NCI-H2196 (cell line): ENCODE data around the gene SRSF5.

ENCODE experiments used
- DNase-seq: peaks from one replicate; lab custom pipeline; 2025; ENCODE audit not compliant: unreplicated experiment; lab: John Stamatoyannopoulos, UW

SRSF5 gene

DNA sequence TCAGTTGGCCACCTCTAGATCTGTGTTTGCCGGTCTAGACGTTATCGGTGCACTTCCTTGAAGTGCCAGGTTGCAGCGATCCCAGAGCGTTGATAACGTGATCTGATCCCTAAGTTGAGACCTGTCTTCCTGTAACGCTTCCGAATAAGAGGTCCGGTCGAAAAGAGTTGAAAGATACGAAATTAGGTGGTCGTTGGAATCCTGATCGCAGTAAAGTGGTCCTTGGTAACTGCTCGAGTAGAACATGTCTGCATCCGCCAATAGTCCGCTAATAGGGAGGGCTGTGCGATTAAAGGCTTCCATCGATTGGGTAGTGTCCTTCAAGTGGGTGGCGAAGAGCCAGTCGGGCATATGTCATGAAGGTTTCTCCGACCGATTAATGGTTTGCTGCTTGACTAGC is 2.7 kb downstream of the SRSF5 start:
- no peak for DNase-seq

DNA sequence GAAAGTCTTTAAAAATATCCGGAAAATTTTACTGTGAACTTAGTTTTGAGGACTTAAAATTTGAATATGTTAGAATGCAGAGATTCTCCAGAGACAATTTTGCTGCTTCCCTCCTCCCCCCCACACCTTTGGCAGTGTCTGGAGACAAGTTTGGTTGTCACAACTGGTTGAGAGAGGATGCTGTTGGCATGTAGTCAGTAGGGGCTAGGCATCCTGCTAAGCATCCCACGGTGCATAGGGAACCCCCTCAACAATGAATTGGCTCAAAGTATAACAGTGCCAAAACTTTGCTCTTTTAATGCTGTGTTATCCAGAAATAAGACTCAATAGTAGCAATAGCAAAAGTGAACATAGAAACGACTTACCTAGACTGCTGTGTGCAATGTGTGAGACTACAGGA is 3.6 kb downstream of the SRSF5 start:
- DNase-seq, result no peak

DNA sequence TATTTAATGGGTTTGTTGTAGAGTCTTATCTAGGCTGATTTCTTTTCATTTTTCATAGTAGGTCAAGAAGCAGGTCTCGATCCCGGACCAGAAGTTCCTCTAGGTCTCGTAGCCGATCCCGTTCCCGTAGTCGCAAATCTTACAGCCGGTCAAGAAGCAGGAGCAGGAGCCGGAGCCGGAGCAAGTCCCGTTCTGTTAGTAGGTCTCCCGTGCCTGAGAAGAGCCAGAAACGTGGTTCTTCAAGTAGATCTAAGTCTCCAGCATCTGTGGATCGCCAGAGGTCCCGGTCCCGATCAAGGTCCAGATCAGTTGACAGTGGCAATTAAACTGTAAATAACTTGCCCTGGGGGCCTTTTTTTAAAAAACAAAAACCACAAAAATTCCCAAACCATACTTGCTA is 4.2 kb downstream of the SRSF5 start:
- no peak for DNase-seq

DNA sequence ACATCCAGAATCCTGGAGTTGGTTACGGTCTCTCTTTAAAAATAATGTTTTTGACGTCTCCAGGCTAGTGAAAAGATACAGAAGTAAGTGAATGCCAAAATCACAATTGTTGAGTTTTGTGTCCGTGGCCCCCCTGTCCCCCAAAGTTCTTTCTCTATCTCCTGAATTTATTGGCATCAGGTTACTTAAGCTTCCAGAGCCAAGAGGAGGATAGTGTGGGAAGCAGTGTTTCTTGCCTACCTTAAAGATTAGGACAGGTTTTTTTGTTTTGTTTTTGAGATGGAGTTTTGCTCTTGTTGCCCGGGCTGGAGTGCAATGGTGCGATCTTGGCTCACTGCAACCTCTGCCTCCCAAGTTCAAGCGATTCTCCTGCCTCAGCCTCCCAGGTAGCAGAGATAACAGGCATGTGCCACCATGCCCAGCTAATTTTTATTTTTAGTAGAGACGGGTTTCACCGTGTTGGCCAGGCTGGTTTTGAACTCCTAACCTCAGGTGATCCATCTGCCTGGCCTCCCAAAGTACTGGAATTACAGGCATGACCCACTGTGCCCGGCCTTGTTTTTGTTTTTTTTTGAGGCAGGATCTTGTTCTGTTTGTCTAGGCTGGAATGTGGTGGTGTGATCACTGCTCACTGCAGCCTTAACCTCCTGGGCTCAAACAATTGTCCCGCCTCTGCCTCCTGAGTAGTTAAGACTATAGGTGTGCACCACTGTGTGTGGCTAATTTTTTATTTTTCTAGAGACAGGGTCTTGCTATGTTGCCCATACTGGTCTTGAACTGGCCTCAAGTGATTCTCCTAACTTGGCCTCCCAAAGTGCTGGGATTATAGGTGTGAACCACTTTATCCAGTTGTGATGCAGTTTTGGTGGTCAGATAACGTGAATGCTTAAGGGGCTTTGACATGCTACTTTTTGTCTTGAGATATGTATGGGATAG is 5.4 kb downstream of the SRSF5 start:
- no peak for DNase-seq

DNA sequence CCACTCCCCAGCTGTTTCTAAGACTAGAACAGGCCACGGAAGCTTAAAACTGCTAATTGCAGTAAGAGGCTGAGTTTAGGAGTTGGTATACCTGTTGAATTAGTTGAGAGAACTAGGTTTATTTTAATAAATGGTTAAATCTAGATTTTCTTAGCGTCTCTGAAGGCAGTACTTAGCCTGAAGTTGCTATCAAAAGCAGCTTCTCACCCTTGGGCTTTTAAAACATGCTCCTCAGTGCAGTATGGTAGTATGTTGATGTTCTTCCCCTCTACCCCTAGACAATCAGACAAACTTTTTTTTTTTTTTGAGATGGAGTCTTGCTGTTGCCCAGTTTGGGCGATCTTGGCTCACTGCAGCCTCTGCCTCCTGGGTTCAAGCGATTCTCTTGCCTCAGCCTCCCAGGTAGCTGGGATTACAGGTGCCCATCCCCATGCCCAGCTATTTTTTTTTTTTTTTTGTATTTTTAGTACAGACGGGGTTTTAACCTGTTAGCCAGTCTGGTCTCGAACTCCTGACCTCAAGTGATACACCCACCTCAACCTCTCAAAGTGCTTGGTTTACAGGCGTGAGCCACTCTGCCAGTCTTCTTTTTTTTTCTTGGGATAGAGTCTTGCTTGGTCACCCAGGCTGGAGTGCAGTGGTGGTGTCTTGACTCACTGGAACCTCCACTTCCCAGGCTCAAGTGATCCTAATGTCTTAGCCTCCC is 6.8 kb downstream of the SRSF5 start:
- no peak for DNase-seq

DNA sequence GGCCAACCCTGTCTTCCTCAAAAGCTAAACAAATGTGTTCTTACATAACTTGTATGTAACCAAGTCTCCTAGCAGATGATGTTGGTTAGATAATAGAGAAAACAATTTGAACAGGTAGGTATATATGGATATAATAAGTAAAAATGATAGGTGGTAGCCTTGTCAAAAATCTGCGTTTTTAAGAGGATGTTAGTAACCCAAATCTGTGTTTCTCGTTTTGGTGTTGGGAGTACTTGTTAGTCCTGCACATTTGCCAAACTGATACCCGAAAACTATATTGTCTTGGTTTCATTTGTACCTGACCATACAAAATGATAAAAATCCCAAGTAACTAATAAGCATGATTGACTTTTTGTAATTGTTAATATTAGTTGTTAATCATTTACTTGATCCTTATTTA is 8.1 kb downstream of the SRSF5 start:
- no peak for DNase-seq

DNA sequence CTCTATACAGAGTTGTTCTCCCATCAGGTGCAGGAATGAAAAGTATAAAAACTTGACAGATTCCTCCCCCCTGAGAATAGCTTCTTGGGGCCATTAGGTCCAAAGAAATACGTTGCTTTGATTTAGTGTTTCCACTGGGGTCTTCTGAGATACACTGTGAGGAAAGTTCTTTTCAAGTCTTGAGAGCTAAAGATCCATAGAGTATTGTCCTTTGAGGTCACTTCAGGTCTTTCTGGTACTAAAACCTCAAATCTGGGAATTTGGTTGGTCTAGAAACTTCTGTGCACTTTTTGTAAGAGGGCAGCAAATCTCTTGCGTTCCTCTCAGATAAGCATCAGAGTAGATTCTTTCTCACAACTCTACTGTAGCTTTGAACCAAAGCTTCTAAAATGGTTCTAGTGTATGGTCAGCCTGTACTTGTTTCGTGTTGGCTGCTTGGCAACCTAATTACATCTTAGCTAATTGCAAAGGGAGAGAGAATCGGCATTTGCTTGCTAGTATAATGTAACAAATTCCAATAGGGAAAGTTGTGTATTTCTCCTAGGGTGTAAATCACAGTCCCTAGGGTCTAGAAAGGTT is 10.0 kb downstream of the SRSF5 start:
- no peak for DNase-seq

DNA sequence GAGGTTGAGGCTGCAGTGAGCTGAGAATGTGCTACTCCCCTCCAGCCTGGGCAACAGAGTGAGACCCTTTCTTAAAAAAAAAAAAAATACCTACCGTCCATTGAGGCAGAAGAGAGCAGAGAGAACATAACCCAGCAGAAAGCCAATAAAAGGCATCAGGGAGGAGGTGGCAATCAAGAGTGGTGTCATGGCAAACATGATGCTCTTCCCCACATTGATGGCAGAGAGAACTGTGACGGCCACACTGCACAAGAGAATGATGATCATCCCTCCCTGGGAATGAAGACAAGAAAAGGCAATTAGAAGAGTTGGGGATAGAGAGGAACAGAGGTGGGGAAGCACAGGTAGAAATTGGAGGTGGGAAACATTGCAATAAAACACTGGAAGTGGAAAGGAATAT is 12.1 kb downstream of the SRSF5 start:
- no peak for DNase-seq

DNA sequence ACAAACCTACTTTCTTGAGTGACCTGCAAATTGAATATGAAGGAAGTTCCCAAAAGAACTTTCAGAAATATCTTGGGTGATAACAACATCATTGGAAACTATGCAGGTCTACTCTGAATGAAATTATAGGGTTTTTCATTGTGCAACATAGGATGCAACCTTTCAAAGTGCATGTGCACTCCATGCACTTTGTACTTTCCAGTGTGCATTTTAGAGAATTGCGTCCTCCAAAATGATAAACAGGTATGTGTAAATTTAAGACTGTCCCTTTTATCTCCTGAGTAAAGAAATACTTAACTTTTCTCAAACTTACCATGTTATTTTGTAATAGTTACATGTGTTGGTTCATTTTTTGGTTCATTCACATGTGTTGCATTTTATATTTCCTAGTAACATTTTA is 13.2 kb downstream of the SRSF5 start:
- no peak for DNase-seq

DNA sequence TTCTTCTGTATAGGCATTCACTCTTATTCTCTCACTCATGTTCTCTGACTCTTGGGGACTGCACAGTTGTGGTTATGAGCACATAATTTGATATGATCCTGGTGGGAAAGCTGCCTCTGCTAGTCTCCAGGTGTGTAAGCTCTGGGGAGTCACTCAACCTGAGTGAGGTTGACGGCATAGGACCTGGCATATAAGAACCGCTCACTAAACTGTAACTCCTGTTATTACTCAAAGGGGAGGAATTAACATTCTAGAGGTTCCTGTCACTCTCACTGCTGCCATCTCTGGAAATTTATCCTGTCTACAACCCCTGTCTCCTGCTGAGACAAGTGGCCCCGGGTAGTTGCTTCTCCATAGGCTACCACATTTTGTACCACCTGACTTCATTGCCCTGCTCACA is 14.0 kb downstream of the SRSF5 start:
- no peak for DNase-seq

DNA sequence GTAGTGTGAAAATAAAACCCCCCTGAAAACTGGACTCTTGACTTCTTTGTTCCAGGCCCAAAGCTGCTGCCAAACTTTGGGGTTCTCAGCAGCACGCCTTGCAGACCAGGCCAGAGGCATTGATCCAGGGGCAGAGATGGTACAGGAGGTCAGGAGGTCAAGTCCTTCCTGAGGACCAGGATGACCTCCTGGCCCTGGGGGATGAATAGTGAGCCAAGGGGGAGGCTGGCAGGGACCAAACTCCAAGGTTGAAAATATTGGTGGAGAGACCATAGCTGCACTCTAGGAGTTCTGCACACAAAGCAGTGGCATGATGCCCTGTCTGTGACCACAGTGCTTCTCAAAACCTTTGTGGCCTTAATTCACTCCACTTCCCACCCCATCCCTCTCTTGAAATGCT is 18.0 kb downstream of the SRSF5 start:
- no peak for DNase-seq

DNA sequence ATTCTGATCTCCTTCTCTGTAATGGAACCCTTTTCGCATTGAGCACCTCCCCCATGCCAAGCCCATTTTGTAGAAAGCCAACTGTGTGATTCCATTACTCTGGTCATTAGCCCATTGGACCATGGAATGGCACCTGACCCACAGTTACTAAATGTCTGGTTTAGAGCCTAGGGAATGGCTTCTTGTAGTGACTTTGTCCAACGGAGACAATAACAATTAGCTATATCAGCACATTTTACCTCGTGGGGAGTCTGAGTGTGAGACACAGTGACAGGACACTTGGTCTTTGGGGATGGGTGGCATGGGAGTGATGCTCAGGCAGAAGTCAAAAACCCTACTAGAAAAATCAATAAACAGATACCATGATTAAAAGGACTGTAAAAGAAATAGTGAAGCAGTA is 19.7 kb downstream of the SRSF5 start:
- DNase-seq, result no peak

DNA sequence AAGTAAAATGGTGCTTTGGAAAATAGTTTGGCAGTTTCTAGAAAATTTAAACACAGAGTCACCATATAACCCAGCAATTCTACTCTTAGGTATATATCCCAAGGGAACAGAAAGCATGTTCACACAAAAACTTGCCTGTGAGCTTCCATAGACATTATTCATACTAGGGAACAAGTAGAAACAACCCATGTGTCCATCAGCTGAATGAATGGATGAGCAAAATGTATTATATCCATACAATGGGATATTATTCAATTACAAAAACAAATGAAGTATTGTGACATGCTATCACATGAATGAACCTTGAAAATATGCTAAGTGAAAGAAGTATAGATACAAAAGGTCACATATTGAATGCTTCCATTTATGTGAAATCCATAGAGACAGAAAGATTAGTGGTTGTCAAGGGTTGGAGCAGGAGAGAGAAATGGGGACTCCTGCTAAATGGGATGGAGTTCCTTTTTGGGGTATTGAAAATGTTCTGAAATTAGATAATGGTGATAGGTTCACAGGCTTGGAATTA is 22.2 kb downstream of the SRSF5 start:
- no peak for DNase-seq

DNA sequence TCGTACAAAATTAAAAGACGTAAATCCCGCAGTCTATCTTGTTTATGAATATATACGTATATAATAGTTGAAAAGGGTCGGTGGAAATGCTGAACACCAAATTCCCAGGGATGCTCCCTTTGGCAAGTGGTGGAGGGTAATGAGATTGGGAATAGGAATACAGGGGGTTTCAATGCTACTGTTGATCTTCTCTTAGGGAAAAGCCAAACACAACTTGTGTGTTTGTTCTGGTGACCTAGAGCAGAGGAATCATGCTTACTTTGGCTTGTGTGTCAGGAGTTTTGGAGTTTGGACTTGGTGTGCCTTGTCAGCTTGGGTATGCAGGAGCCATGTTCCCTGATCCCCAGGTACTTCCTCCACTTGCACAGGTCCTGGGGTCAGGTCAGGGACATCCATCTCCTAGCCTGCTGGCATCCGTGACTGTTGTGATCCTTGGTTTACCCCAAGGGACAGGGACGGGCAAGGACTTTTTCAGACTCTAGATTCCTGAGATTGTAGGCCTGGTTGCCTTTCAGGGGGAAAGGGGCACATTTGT is 26.0 kb downstream of the SRSF5 start:
- no peak for DNase-seq

DNA sequence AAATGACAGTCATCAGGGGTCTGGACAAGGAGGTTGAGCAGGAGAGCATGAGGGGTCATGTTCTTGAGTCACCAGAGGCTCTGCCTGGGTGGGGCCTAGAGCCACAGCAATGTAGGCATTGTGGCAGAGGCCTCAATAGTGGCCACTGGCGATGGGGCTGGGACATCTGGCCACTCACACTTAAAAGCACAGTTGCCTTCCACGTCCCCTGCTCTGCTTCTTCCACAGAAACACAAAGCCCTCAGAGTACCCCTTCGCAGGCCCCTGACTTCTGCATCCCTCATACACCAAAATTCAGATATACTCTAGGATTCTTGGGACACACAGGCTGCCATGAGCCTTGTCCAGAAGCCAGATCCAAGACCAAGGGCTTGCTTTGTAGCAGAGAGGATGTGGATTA is 27.8 kb downstream of the SRSF5 start:
- DNase-seq, result no peak

DNA sequence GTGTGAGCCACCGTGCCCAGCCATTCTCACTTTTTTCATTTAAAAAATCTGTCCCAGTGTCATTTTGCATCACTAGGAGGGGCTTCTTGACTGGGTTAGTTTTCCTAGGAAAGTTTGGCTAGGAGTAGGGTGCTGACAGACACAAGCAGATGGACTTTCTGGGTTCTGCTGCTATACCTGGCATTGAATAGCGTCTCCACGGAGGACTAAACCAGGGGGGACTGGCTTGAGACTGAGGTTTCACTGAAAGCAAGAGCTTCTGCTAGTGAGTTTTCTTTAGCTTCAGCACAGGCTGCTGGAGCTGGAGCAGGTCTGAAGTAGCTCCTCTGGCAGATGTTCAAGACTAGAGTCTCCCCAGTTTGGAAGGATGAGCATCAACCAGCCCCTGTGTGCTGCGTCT is 28.7 kb downstream of the SRSF5 start:
- DNase-seq, result no peak

DNA sequence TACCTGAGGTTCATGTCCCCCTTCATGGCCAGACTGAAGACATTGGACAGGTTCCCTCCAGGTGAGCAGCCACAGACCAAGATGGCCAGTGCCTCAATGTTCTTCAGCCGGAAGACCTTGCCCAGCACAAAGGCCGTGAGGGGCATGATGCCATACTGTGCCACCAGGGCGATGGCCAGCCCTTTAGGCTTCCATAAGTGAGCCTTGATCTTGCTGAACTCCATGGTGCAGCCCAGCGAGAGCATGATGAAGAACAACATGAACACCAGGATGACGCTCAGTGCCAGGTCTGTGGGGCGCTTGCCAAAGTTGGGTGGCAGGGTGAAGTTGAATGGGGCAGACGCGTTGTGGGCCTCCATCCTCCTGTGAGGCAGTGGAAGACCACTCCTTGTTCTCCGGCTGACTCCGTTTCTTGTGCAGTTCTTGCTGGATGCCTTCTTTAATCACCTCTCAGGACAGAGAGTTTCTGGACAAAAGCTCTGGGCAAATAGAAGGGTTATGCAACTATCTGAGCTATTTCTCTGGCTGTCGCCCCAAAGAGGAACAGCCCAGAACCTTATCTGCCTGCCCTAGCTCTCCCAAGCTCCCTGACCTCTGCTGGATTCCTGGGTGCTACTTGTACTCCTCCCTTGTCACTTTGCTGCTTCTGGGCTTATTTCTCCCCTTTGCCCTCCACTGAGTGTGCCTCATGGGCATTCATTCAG is 30.0 kb downstream of the SRSF5 start, which contains the start of gene SLC10A1:
SLC10A1 (minus strand) TSS at position 445 of the 704 bp plus-strand sequence; CDS start at position 359, 86 bp downstream.
- DNase-seq, result no peak

DNA sequence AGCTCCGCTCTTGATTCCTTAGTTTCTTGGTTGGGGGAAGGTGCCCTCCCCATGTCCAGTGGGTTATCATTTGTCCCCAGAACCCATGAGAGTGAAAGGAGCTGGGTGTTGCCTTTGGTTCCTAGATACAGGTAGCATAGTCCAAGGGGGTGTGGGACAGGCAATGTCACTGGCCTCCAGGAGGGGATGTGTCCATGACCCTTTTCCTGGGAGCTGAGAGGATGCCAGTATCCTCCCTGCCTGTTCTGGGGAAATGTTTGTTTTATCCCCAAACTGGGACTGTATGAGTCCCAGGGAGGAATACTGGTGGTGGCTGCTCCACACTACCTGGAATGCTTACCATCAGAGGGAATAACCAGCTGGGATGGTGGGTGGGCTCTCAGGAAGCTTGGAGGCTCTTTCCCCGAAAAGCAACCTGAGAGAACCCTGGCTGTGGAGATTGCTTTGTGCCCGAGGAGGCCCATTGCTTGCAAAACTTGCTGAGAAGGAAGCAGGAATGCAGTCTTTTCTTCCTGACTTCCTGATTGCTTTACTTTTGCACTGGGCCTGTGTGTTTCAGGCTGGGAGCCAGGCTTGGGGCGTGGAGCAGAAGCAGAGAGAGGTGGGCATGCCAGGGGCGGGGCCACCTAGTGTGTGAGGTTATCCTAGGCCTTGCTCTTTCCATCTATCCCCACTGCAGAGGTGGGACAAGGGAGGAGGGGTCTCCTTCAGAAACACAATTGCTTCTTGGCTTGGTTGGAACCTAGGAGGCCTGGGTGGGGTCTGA is 30.8 kb downstream of the SRSF5 start:
- DNase-seq, result no peak

DNA sequence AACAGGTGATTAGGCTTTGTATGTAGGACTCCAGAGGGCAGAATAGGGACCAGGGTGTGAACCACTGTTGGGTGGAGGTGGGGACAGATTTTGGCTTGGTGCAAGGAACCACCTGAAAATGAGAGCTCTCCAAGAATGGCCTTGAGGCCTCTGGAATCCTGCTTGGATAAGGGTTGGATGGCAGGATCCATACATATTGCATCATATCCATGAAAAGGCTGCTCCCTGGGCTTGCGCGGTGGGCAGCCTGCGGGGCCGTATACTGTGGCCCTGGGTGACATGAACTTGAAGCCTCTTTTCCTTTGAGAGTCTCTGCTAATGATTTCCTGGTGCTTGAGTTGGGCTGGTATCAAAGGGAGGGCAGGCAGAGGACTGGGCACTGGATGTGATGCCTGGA is 31.4 kb downstream of the SRSF5 start:
- no peak for DNase-seq

DNA sequence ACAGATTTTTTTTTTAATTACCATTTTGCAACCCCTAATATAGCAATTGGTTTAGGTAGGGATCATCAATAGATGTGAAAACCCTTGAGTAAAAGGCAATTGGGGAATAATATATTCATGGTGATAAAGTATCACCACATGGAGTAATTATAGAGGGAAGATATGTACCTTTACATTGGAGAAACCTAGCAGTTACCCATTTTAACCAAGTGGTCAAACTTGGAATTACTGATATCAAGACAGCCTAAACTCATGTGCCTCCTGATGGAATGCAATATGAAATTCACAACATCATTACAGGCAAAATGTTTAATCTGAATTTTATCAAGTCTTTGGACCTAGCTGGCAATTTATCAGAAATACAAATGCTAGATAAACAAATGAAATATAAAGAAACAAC is 36.8 kb downstream of the SRSF5 start:
- DNase-seq, result no peak
